Subcutaneous abdominal adipose tissue (tissue), 5 donors: ENCODE data around the gene FGD6.

Source experiments
- H3K27ac ChIP-seq: one replicate; pipeline ENCODE4 v1.7.0; 2013; ENCODE audit warnings: low read depth, mild to moderate bottlenecking, inconsistent platforms, low read length, moderate library complexity
- H3K27me3 ChIP-seq, 5 donors: one replicate each; pipeline ENCODE4 v1.7.0; 2013; ENCODE audit warnings: low read length in 5 of 5, inconsistent platforms in 1 of 5; ENCODE audit not compliant: control insufficient read depth in 5 of 5, insufficient read depth in 4 of 5
- H3K36me3 ChIP-seq, 5 donors: one replicate each; pipeline ENCODE4 v1.7.0; 2013; ENCODE audit warnings: low read length in 5 of 5; ENCODE audit not compliant: control insufficient read depth in 5 of 5, insufficient read depth in 5 of 5
- H3K4me1 ChIP-seq, 5 donors: one replicate each; pipeline ENCODE4 v1.7.0; 2013; ENCODE audit warnings: low read length in 5 of 5, mild to moderate bottlenecking in 3 of 5, moderate library complexity in 1 of 5; ENCODE audit not compliant: control insufficient read depth in 5 of 5, insufficient read depth in 5 of 5
- H3K4me3 ChIP-seq, 5 donors: one replicate each; pipeline ENCODE4 v1.7.0; 2013; ENCODE audit warnings: low read length in 5 of 5, low read depth in 1 of 5
- H3K9ac ChIP-seq, 5 donors: one replicate each; pipeline ENCODE4 v1.7.0; 2013; ENCODE audit warnings: low read length in 5 of 5, mild to moderate bottlenecking in 4 of 5, moderate library complexity in 3 of 5
- H3K9me3 ChIP-seq, 5 donors: one replicate each; pipeline ENCODE4 v1.7.0; 2013; ENCODE audit warnings: low read length in 5 of 5; ENCODE audit not compliant: control insufficient read depth in 5 of 5
- donor health status: healthy.
- donor health status: healthy.
- donor health status: healthy.
- donor health status: healthy.
- donor health status: healthy.

Gene FGD6

GRCh38 chr12:95220726-95221125 lies 3.5 kb upstream of the FGD6 start:
- no peak overlapping the region for H3K4me3 ChIP-seq
- H3K27ac ChIP-seq: no peak overlapping the region
- peaks cover 0 to 11% (median 8%) of the 10 kb centered on the region in 5 donors for H3K36me3 ChIP-seq
- no peak overlapping the region for H3K9ac ChIP-seq
- no peaks in the 10 kb centered on the region for H3K27me3 ChIP-seq
- peaks cover 0 to 30% (median 19%) of the 10 kb centered on the region in 5 donors for H3K4me1 ChIP-seq
- H3K9me3 ChIP-seq: no peaks in the 10 kb centered on the region

GRCh38 chr12:95220190-95220589 lies 2.9 kb upstream of the FGD6 start:
- Histone ChIP-seq H3K4me1 (peaks cover 0 to 33% (median 24%) of the 10 kb centered on the region in 5 donors), H3K36me3 (peaks cover 0 to 10% (median 8%) of the 10 kb centered on the region in 5 donors), H3K4me3 (no peak overlapping the region), H3K27ac (no peak overlapping the region), H3K9me3 (no peaks in the 10 kb centered on the region), H3K27me3 (no peaks in the 10 kb centered on the region), H3K9ac (no peak overlapping the region)

- Histone ChIP-seq H3K9me3 (no peaks in the 10 kb centered on the region), H3K27ac (peak overlapping the region; percentile 95), H3K4me3 (peak overlapping the region; percentile 91 to 100 (median 97)), H3K9ac (peak overlapping the region; percentile 81 to 97 (median 91)), H3K4me1 (peaks cover 0 to 33% (median 24%) of the 10 kb centered on the region in 5 donors), H3K27me3 (no peaks in the 10 kb centered on the region), H3K36me3 (no peaks in the 10 kb centered on the region)
Measured at GRCh38 chr12:95218150-95219133, 1.2 kb upstream of the FGD6 start.

- Histone ChIP-seq H3K36me3 (no peaks in the 10 kb centered on the region), H3K9ac (peak overlapping the region; percentile 65 to 92 (median 78)), H3K4me1 (peaks cover 0 to 30% (median 24%) of the 10 kb centered on the region in 5 donors), H3K9me3 (no peaks in the 10 kb centered on the region), H3K27ac (peak overlapping the region; percentile 95), H3K27me3 (no peaks in the 10 kb centered on the region), H3K4me3 (peak overlapping the region; percentile 88 to 100 (median 94))
Measured at GRCh38 chr12:95216711-95217376, 423 bp downstream of the FGD6 start.

- peaks cover 0 to 30% (median 24%) of the 10 kb centered on the region in 5 donors for H3K4me1 ChIP-seq
- H3K27ac ChIP-seq: no peak overlapping the region
- H3K4me3 ChIP-seq: peak overlapping the region in 4 of 5 donors; percentile 91 to 100 (median 96)
- H3K36me3 ChIP-seq: no peaks in the 10 kb centered on the region
- H3K9me3 ChIP-seq: no peaks in the 10 kb centered on the region
- no peaks in the 10 kb centered on the region for H3K27me3 ChIP-seq
- peak overlapping the region in 3 of 5 donors; percentile 51 to 89 (median 78) for H3K9ac ChIP-seq
Measured at GRCh38 chr12:95215949-95216348, 1.3 kb downstream of the FGD6 start.

GRCh38 chr12:95214466-95214865 lies 2.8 kb downstream of the FGD6 start:
- Histone ChIP-seq H3K36me3 (no peaks in the 10 kb centered on the region), H3K27ac (no peak overlapping the region), H3K4me1 (peaks cover 0 to 26% (median 24%) of the 10 kb centered on the region in 5 donors), H3K9me3 (no peaks in the 10 kb centered on the region), H3K27me3 (no peaks in the 10 kb centered on the region), H3K4me3 (no peak overlapping the region), H3K9ac (no peak overlapping the region)

GRCh38 chr12:95213928-95214327 lies 3.3 kb downstream of the FGD6 start:
- H3K27me3 ChIP-seq: no peaks in the 10 kb centered on the region
- peaks cover 0 to 23% (median 20%) of the 10 kb centered on the region in 5 donors for H3K4me1 ChIP-seq
- no peaks in the 10 kb centered on the region for H3K9me3 ChIP-seq
- no peaks in the 10 kb centered on the region for H3K36me3 ChIP-seq
- no peak overlapping the region for H3K9ac ChIP-seq
- no peak overlapping the region for H3K27ac ChIP-seq
- no peak overlapping the region for H3K4me3 ChIP-seq

- Histone ChIP-seq H3K4me1 (peaks cover 0 to 16% (median 14%) of the 10 kb centered on the region in 5 donors), H3K4me3 (no peak overlapping the region), H3K27ac (no peak overlapping the region), H3K27me3 (no peaks in the 10 kb centered on the region), H3K9me3 (no peaks in the 10 kb centered on the region), H3K36me3 (no peaks in the 10 kb centered on the region), H3K9ac (no peak overlapping the region)
Measured at GRCh38 chr12:95213119-95213518, 4.1 kb downstream of the FGD6 start.

GRCh38 chr12:95212586-95212985 lies 4.7 kb downstream of the FGD6 start:
- peaks cover 0 to 15% (median 12%) of the 10 kb centered on the region in 5 donors for H3K4me1 ChIP-seq
- no peaks in the 10 kb centered on the region for H3K9me3 ChIP-seq
- no peak overlapping the region for H3K9ac ChIP-seq
- H3K4me3 ChIP-seq: no peak overlapping the region
- no peak overlapping the region for H3K27ac ChIP-seq
- H3K36me3 ChIP-seq: no peaks in the 10 kb centered on the region
- no peaks in the 10 kb centered on the region for H3K27me3 ChIP-seq

- H3K27ac ChIP-seq: no peak overlapping the region
- no peaks in the 10 kb centered on the region for H3K9me3 ChIP-seq
Measured at GRCh38 chr12:95208678-95209077, 8.6 kb downstream of the FGD6 start.

More at GRCh38 chr12:95208678-95209077, 8.6 kb downstream of the FGD6 start:
- Histone ChIP-seq H3K27me3 (no peaks in the 10 kb centered on the region), H3K36me3 (no peaks in the 10 kb centered on the region), H3K4me3 (no peak overlapping the region), H3K4me1 (peaks cover 3 to 23% (median 20%) of the 10 kb centered on the region in 5 donors), H3K9ac (no peak overlapping the region)
